HG03135 (cell line): ENCODE results near the gene POU2AF3.

Experiments used
- ATAC-seq: cut with Tn5 transposase; IDR thresholded peaks from one replicate; pipeline ENCODE4 v1.9.1; 2021; ENCODE audit warnings: mild to moderate bottlenecking, moderate library complexity; ENCODE audit not compliant: unreplicated experiment

Gene POU2AF3

GRCh38 chr11:111327908-111328624, 29.7 kb downstream of the POU2AF3 start:
- ATAC-seq: no peak

GRCh38 chr11:111329306-111330204, 31.2 kb downstream of the POU2AF3 start:
- no peak for ATAC-seq

GRCh38 chr11:111330234-111330893, 32.0 kb downstream of the POU2AF3 start:
- no peak for ATAC-seq

- ATAC-seq: no peak
These were observed 33.5 kb downstream of the POU2AF3 start for GRCh38 chr11:111331711-111332479.

GRCh38 chr11:111334532-111335502, 36.5 kb downstream of the POU2AF3 start:
- no peak for ATAC-seq

- no peak for ATAC-seq
These were observed 37.2 kb downstream of the POU2AF3 start for GRCh38 chr11:111335549-111335948.

- ATAC-seq: no peak
These were observed 37.7 kb downstream of the POU2AF3 start for GRCh38 chr11:111336062-111336461.

GRCh38 chr11:111336582-111337256, 38.4 kb downstream of the POU2AF3 start:
- no peak for ATAC-seq

GRCh38 chr11:111339758-111340388, 41.5 kb downstream of the POU2AF3 start:
- ATAC-seq: no peak

GRCh38 chr11:111342329-111342728, 44.0 kb downstream of the POU2AF3 start:
- ATAC-seq: no peak

GRCh38 chr11:111344032-111344431, 45.7 kb downstream of the POU2AF3 start:
- no peak for ATAC-seq

GRCh38 chr11:111347002-111347722, 48.8 kb downstream of the POU2AF3 start:
- ATAC-seq: no peak

GRCh38 chr11:111347723-111348115, 49.4 kb downstream of the POU2AF3 start:
- ATAC-seq: no peak

GRCh38 chr11:111348147-111348546, 49.8 kb downstream of the POU2AF3 start:
- ATAC-seq: no peak

- no peak for ATAC-seq
These were observed 50.9 kb downstream of the POU2AF3 start for GRCh38 chr11:111349191-111349695.

- ATAC-seq: no peak
These were observed 52.5 kb downstream of the POU2AF3 start for GRCh38 chr11:111350811-111351210.

- no peak for ATAC-seq
These were observed 53.2 kb downstream of the POU2AF3 start for GRCh38 chr11:111351374-111352055.
